ENCODE measurements around the gene TSPAN5.
"Not testable (repeated sequence)": the region's sequence is repeated elsewhere in the genome, so short reads cannot be mapped to it uniquely, and the experiment has no call there.

Gene TSPAN5

GRCh38 chr4:98485816-98486345, 172.5 kb downstream of the TSPAN5 start:
- no peak overlapping the region for H3K4me3 ChIP-seq (replicated peaks in 1 of 2; ENCODE audit: low read depth in 2 of 2, low read length in 2 of 2)
- no peak for DNase-seq (ENCODE audit: low read depth in 2 of 2)
- TF ChIP-seq, protein P1, sequence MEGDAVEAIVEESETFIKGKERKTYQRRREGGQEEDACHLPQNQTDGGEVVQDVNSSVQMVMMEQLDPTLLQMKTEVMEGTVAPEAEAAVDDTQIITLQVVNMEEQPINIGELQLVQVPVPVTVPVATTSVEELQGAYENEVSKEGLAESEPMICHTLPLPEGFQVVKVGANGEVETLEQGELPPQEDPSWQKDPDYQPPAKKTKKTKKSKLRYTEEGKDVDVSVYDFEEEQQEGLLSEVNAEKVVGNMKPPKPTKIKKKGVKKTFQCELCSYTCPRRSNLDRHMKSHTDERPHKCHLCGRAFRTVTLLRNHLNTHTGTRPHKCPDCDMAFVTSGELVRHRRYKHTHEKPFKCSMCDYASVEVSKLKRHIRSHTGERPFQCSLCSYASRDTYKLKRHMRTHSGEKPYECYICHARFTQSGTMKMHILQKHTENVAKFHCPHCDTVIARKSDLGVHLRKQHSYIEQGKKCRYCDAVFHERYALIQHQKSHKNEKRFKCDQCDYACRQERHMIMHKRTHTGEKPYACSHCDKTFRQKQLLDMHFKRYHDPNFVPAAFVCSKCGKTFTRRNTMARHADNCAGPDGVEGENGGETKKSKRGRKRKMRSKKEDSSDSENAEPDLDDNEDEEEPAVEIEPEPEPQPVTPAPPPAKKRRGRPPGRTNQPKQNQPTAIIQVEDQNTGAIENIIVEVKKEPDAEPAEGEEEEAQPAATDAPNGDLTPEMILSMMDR (IDR thresholded peaks at IDR 0.05; ENCODE audit: low read depth, low read length) = no peak

DNA sequence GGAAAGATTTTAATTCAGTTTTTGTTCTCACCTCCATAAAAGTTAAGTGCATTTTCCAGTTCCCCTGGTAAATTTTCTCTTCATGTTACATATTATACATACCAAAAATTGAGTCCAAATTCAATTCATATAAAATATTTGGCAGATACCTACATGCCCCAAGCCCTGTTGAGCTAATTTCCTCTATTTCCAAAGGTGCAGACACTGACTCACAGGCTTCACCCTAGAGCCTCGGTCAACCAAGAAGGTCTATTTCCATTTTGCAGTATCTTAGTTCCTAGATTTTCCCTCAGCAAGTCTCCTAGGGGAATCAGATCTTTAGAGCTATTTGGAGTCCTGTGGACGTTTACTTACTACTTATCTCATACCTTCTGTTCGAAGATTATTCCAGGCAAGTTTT, 174.4 kb downstream of the TSPAN5 start:
- TF ChIP-seq, protein P1 (IDR thresholded peaks at IDR 0.05; ENCODE audit: low read depth, low read length) = no peak
- H3K4me3 ChIP-seq (replicated peaks in 1 of 2; ENCODE audit: low read depth in 2 of 2, low read length in 2 of 2) = no peak overlapping the region
- DNase-seq (ENCODE audit: low read depth in 2 of 2) = peak in 1 of 2 donors; percentile 71

GRCh38 chr4:98482847-98483806, 175.3 kb downstream of the TSPAN5 start:
- DNase-seq (ENCODE audit: low read depth in 2 of 2) = peak in 1 of 2 donors; percentile 83
- TF ChIP-seq, protein P1 (IDR thresholded peaks at IDR 0.05; ENCODE audit: low read depth, low read length) = no peak
- no peak overlapping the region for H3K4me3 ChIP-seq (replicated peaks in 1 of 2; ENCODE audit: low read depth in 2 of 2, low read length in 2 of 2)

- TF ChIP-seq, protein P1 (IDR thresholded peaks at IDR 0.05; ENCODE audit: low read depth, low read length) = no peak
Measured at GRCh38 chr4:98482503-98482846, 175.9 kb downstream of the TSPAN5 start.

DNA sequence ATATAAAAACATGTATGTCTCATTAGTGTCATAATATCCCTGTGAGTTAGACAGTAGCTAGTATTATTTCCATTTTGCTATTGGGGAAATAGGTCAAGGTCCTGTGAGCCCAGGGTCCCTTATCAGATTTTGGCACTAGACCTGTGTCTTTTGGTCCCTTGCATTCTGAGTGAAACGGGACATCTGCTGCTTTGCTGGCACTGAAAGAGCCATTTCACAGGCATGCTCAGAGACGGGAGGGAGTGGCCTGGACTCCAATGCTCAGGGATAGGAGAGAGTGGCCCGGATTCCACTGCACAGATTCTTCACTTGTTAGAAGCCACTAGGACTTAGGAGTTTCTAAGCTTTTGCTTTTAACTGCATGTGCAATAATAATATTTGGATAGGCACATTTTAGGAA, 177.2 kb downstream of the TSPAN5 start:
- no peak overlapping the region for H3K4me3 ChIP-seq (replicated peaks in 1 of 2; ENCODE audit: low read depth in 2 of 2, low read length in 2 of 2)
- TF ChIP-seq, protein P1 (IDR thresholded peaks at IDR 0.05; ENCODE audit: low read depth, low read length) = no peak
- no peak for DNase-seq (ENCODE audit: low read depth in 2 of 2)

More at GRCh38 chr4:98482503-98482846, 175.9 kb downstream of the TSPAN5 start:
- DNase-seq (ENCODE audit: low read depth in 2 of 2) = no peak
- H3K4me3 ChIP-seq (replicated peaks in 1 of 2; ENCODE audit: low read depth in 2 of 2, low read length in 2 of 2) = no peak overlapping the region

GRCh38 chr4:98480535-98480934, 177.9 kb downstream of the TSPAN5 start:
- no peak for DNase-seq (ENCODE audit: low read depth in 2 of 2)
- TF ChIP-seq, protein P1 (IDR thresholded peaks at IDR 0.05; ENCODE audit: low read depth, low read length) = no peak
- H3K4me3 ChIP-seq (replicated peaks in 1 of 2; ENCODE audit: low read depth in 2 of 2, low read length in 2 of 2) = no peak overlapping the region

- not testable (repeated sequence) for H3K4me3 ChIP-seq (replicated peaks in 1 of 2; ENCODE audit: low read depth in 2 of 2, low read length in 2 of 2); DNase-seq (ENCODE audit: low read depth in 2 of 2)
Measured at GRCh38 chr4:98479590-98479989, 178.8 kb downstream of the TSPAN5 start.

All from cardiac fibroblast (primary cell).